GM13976 (cell line): Measurements from ENCODE around the gene AUNIP.

Experiments used
- DNase-seq: peaks from one replicate; pipeline ENCODE4 v3.0.0; 2012; ENCODE audit warnings: low spot score
- in situ Hi-C: fragments of 300-500 bp; cut with MboI; formaldehyde crosslinking; loops from one replicate; pipeline ENCODE4 v1.12.0; 2022; ENCODE audit warnings: low sequenced_read_pairs, mixed read lengths, inconsistent platforms; ENCODE audit not compliant: unreplicated experiment
- TF ChIP-seq, protein P1 (sequence below): IDR thresholded peaks from 2 replicates; pipeline ENCODE4 v1.5.1; 2012; ENCODE audit warnings: borderline replicate concordance, mild to moderate bottlenecking; ENCODE audit not compliant: insufficient read depth; ENCODE audit errors: extremely low read depth, missing control alignments, control extremely low read depth

Gene AUNIP

DNA sequence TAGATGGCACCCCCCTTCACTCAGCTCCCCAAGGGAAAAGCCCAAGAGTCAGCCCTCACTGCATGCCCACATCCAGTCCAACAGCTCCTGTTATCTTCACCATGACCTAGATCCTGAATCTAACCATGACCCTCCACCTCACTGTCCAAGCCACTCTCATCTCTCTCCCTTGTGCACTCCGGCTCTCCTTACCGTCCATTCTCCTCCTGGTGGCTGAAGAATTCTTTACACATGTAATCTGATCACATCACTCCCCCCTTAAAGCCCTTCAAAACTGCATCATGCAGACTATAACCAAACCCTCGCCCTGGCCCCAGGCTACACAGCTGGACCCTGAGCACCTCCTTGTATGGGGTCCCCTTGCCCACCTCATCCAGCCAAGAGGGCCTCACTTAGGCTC, 30.2 kb upstream of the AUNIP start:
- no peak for DNase-seq
- in situ Hi-C loops: no loop called here
- TF ChIP-seq, protein P1, sequence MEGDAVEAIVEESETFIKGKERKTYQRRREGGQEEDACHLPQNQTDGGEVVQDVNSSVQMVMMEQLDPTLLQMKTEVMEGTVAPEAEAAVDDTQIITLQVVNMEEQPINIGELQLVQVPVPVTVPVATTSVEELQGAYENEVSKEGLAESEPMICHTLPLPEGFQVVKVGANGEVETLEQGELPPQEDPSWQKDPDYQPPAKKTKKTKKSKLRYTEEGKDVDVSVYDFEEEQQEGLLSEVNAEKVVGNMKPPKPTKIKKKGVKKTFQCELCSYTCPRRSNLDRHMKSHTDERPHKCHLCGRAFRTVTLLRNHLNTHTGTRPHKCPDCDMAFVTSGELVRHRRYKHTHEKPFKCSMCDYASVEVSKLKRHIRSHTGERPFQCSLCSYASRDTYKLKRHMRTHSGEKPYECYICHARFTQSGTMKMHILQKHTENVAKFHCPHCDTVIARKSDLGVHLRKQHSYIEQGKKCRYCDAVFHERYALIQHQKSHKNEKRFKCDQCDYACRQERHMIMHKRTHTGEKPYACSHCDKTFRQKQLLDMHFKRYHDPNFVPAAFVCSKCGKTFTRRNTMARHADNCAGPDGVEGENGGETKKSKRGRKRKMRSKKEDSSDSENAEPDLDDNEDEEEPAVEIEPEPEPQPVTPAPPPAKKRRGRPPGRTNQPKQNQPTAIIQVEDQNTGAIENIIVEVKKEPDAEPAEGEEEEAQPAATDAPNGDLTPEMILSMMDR: no peak

DNA sequence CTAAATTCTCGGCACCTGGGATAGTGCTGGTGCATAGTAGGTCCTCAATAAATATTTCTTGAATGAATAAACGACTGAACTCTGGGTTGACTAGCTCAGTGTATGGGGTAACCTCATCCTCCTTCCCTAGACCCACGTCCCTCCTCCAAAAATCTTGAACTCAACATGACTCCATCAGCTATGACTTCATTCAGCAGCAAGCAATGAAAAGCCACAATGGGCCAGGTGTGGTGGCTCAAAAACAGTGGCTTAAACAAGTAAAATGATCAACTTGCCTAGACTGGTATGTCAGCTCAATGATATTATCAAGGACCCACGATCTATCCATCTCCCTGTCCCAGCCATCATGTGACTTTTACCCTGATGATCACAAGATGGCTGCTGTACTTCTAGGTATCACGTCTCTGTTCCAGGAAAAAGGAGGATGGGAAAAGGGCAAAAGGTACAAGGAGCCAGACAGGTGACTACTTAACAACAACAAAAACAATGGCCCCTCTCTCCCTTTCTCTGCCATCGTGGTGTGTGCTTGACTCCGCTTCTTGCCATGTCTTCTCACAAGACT, 29.2 kb upstream of the AUNIP start:
- DNase-seq: no peak
- TF ChIP-seq, protein P1: no peak
- in situ Hi-C loops: no loop called here

DNA sequence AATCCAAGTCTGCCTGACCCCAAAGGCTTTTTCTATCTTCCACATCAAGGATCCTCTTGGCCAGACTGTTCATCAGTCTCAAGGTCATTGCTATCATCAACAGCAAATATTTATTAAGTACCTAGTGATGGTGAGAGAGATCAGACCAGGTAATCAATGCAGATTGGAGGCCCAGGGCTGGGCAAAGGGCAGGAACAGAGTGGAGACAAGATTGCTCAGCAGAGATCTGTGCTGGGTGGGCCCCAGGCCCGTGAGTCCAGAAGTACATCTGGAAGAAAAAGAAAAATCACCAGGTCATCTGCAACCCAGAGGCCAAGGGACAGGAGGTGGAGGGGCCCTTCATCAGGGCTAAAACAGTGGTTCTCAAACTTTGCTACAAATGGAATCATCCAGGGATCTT, 26.3 kb upstream of the AUNIP start:
- TF ChIP-seq, protein P1: no peak
- in situ Hi-C loops: no loop called here
- no peak for DNase-seq

DNA sequence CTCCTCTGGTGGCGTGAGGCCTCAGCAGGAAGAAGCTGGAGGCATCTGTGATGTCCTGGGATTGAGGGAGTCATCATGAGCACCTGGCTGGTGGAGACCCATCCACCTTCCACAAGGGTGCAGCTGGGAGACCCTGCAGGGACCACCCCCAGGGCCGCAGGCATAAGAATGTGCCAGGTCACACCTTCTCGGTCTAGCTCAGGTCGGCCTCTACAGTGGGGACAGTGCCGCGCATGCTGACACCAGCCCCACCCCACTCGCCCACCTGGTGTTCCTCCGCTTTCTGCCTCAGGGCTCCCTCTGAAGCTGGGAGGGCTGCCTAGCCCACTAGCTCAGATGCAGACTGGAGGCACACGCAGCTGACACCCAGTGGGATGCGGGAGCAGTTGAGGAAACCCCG, 22.0 kb upstream of the AUNIP start:
- in situ Hi-C loops: no loop called here
- TF ChIP-seq, protein P1: no peak
- no peak for DNase-seq

DNA sequence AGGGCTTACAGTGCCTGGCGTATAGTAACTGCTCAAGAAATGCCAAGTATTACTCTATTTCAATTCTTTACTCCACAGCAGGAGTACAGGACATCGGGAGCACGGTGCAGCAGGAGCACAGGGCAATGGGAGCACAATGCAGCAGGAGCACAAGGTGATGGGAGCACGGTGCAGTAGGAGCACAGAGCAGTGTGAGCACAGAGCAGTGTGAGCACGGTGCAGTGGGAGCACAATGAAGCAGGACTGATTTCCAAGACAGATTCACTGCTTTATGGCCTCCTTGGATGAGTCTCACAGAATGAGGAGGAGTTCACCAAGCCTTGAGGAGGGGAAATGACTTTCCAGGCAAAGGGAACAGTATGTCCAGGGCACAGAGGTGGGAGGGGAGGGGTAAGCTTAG, 21.3 kb upstream of the AUNIP start:
- no peak for DNase-seq
- in situ Hi-C loops: no loop called here
- TF ChIP-seq, protein P1: no peak

DNA sequence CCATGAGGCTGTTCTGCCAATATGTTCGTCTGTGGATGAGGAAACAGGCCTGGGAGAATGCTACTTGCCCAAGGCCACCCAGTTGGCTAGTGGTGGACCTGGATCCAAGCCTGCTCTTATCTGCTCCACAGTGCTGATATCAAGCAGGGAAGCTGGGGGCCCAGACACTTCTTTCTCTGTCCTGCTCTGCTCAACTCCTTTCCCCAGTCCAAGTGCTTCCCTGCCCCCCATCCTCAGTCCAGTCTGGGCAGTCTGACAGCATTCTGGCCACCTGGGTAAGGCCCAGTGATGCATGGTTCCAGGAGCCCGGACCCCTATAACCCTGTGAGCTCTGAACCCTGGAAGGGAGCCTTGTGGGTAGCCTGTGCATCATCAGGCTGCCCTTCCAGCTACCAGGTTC, 20.4 kb upstream of the AUNIP start:
- no peak for DNase-seq
- in situ Hi-C loops: no loop called here
- TF ChIP-seq, protein P1: no peak

DNA sequence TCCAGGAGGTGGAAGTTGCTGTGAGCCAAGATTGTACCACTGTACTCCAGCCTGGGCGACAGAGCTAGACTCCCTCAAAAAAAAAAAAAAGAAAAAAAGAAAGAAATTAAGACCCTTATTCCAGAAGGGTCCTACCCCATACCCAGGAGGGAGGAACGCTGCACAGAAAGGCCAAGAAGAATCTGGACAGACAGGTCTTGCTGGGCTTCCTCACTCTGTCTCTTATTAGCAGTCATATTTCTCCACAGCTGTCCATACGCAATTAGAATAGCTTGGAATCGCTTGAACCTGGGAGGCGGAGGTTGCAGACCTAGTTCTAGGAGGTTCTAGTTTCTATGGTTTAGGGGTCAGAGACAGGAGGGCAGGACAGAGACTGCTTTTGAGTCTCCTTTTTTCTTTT, 19.4 kb upstream of the AUNIP start:
- no peak for DNase-seq
- TF ChIP-seq, protein P1: no peak
- in situ Hi-C loops: no loop called here
